GM10248 (cell line): Measurements from ENCODE around the gene CNOT8.
"Not testable (repeated sequence)": the region's sequence is repeated elsewhere in the genome, so short reads cannot be mapped to it uniquely, and the experiment has no call there.

ENCODE experiments used
- CTCF ChIA-PET: fragments of 300-600 bp; sonication (Branson Sonifier 250); formaldehyde crosslinking; extraction: SDS; loops from one replicate; lab custom pipeline; 2021; ENCODE audit warnings: antibody characterized with exemption; lab: Yijun Ruan, JAX
- POLR2A ChIA-PET: fragments of 350-650 bp; sonication (Branson Sonifier 250); formaldehyde crosslinking; extraction: SDS; loops from one replicate; lab custom pipeline; 2020; ENCODE audit warnings: antibody characterized with exemption; lab: Yijun Ruan, JAX
- DNase-seq: peaks from one replicate; pipeline ENCODE4 v3.0.0; 2012; ENCODE audit errors: extremely low spot score
- CTCF ChIP-seq: IDR thresholded peaks from 2 replicates; pipeline ENCODE4 v1.5.1; 2012; ENCODE audit warnings: mild to moderate bottlenecking, low read depth; ENCODE audit errors: extremely low read depth, missing control alignments, control extremely low read depth

Gene CNOT8

GRCh38 chr5:154834053-154834452, 24.4 kb upstream of the CNOT8 start:
- TF ChIP-seq CTCF = no peak
- POLR2A ChIA-PET = no interaction called here
- CTCF ChIA-PET = interaction anchor here (1.1 kb wide), 3 partner anchors 9 to 17 kb away, joined by 3 to 5 read pairs (median 4); no protein-coding TSS in a partner anchor
- no peak for DNase-seq

- CTCF ChIA-PET = interaction anchor here (1.0 kb wide), 1 partner anchor 57 kb away, joined by 3 read pairs; no protein-coding TSS in a partner anchor
- POLR2A ChIA-PET, DNase-seq: not testable (repeated sequence)
Observed at GRCh38 chr5:154835701-154836052, 22.8 kb upstream of the CNOT8 start.

- CTCF ChIA-PET = interaction anchor here (0.7 kb wide), 1 partner anchor 9 kb away, joined by 3 read pairs; no protein-coding TSS in a partner anchor
Observed at GRCh38 chr5:154836225-154836624, 22.2 kb upstream of the CNOT8 start.

GRCh38 chr5:154837009-154837901, 21.2 kb upstream of the CNOT8 start:
- ChIA-PET CTCF (interaction anchor here (0.6 to 0.8 kb wide), 2 partner anchors 12 to 188 kb away, joined by 3 read pairs; no protein-coding TSS in a partner anchor), POLR2A (no interaction called here)
- TF ChIP-seq CTCF = no peak

More at GRCh38 chr5:154836225-154836624, 22.2 kb upstream of the CNOT8 start:
- POLR2A ChIA-PET = no interaction called here
- DNase-seq = no peak
- TF ChIP-seq CTCF = no peak

GRCh38 chr5:154840435-154841272, 17.8 kb upstream of the CNOT8 start:
- ChIA-PET POLR2A (no interaction called here), CTCF (interaction anchor here (0.7 to 2.0 kb wide), 4 partner anchors 10 to 65 kb away, joined by 3 to 5 read pairs (median 4); no protein-coding TSS in a partner anchor)
- DNase-seq = no peak
- no peak for TF ChIP-seq CTCF

More at GRCh38 chr5:154837009-154837901, 21.2 kb upstream of the CNOT8 start:
- no peak for DNase-seq

- POLR2A ChIA-PET = no interaction called here
- no peak for TF ChIP-seq CTCF
- CTCF ChIA-PET = interaction anchor here (0.7 to 2.0 kb wide), 4 partner anchors 10 to 65 kb away, joined by 3 to 5 read pairs (median 4); no protein-coding TSS in a partner anchor
- DNase-seq = no peak
Observed at GRCh38 chr5:154841273-154841661, 17.2 kb upstream of the CNOT8 start.
